Right atrium auricular region (tissue), 2 donors: ENCODE measurements around the gene XPR1. TPM values are rescaled to one million over a fixed set of nuclear protein-coding genes. Genes with fewer than 3 reads are reported as not detected.

Experiments used
- DNase-seq: peaks from one replicate; pipeline ENCODE4 v3.0.0-alpha.2; 2019; ENCODE audit warnings: low spot score
- H3K27ac ChIP-seq, 2 donors: fragments of 200-600 bp; sonication (generic); 1 replicate in 1 of 2; 2 replicates in 1 of 2; pipeline ENCODE4 v1.5.1; 2016 to 2019
- H3K27me3 ChIP-seq, 2 donors: fragments of 200-600 bp; sonication (generic); one replicate each; pipeline versions ENCODE4 v1.5.1 to v1.6.0; 2017 to 2019
- H3K36me3 ChIP-seq: fragments of 200-600 bp; sonication (generic); one replicate; pipeline ENCODE4 v1.5.1; 2016
- H3K4me1 ChIP-seq, 2 donors: fragments of 200-600 bp; sonication (generic); one replicate each; pipeline versions ENCODE4 v1.5.1 to v1.6.0; 2017 to 2019
- H3K4me3 ChIP-seq, 2 donors: fragments of 200-600 bp; sonication (generic); 1 replicate in 1 of 2; 2 replicates in 1 of 2; pipeline ENCODE4 v1.5.1; 2017 to 2019; ENCODE audit warnings: mild to moderate bottlenecking in 1 of 2, moderate library complexity in 1 of 2
- H3K9me3 ChIP-seq, 2 donors: fragments of 200-600 bp; sonication (generic); one replicate each; pipeline ENCODE4 v1.5.1; 2019
- total RNA-seq, 2 donors: library from RNA; depleted of rRNA; stranded (reverse); fragments of >200 nt; gene quantifications; one replicate each; pipeline ENCODE4 v1.1.0, GENCODE V29; 2016
- TF ChIP-seq, protein P1 (sequence below), 2 donors: fragments of 200-600 bp; sonication (generic); IDR thresholded peaks; one replicate each; pipeline ENCODE4 v1.5.1; 2019; ENCODE audit warnings: antibody characterized with exemption in 2 of 2

XPR1 gene
- total RNA-seq, 2 donors from 2014 or later = 30.0 to 53.0 TPM

DNA sequence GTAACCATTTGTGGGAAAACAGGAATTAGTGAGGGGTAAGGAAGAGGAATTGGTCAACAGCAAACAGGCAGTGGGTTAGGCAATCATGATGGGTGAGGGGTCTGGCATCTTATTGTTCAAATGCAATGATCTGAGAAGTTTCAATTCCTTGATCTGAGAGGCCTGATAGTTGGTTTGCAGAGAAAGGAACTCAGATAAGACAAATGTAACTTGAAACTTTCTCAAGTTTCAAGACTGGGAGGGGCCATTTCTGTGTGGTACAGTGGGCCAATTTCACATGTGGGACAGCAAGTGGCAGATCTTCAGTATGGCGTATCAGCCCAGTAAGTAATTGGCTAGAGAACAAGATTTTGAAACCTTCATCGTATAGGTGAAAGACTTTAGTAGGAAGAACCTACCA lies 102.5 kb downstream of the XPR1 start:
- TF ChIP-seq, protein P1, sequence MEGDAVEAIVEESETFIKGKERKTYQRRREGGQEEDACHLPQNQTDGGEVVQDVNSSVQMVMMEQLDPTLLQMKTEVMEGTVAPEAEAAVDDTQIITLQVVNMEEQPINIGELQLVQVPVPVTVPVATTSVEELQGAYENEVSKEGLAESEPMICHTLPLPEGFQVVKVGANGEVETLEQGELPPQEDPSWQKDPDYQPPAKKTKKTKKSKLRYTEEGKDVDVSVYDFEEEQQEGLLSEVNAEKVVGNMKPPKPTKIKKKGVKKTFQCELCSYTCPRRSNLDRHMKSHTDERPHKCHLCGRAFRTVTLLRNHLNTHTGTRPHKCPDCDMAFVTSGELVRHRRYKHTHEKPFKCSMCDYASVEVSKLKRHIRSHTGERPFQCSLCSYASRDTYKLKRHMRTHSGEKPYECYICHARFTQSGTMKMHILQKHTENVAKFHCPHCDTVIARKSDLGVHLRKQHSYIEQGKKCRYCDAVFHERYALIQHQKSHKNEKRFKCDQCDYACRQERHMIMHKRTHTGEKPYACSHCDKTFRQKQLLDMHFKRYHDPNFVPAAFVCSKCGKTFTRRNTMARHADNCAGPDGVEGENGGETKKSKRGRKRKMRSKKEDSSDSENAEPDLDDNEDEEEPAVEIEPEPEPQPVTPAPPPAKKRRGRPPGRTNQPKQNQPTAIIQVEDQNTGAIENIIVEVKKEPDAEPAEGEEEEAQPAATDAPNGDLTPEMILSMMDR (IDR thresholded peaks at IDR 0.05) = no peak
- no peak for DNase-seq
- no peak overlapping the region for H3K4me3 ChIP-seq
- no peaks in the 10 kb centered on the region for H3K36me3 ChIP-seq
- H3K9me3 ChIP-seq = peaks cover 0 to 23% of the 10 kb centered on the region in 2 donors
- H3K4me1 ChIP-seq = no peaks in the 10 kb centered on the region
- no peak overlapping the region for H3K27ac ChIP-seq
- H3K27me3 ChIP-seq = no peaks in the 10 kb centered on the region

DNA sequence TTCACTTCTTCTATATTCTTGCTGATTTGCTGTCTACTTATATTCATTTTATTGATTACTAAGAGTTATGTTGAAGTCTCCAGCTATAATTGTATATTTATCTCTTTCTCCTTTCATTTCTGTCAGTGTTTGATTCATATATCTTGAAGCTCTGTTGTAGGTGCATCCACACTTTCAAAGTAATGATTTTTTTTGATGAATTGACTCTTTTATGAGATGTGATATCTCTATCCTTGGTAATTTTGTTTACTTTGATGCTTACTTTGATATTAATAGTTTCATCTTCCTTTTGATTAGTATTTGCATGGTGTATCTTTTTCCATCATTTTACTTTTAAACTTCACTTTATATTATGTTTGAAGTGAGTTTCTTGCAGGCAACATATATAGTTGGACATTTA lies 110.8 kb downstream of the XPR1 start:
- no peak overlapping the region for H3K27ac ChIP-seq
- no peaks in the 10 kb centered on the region for H3K27me3 ChIP-seq
- H3K4me3 ChIP-seq = no peak overlapping the region
- TF ChIP-seq, protein P1 (IDR thresholded peaks at IDR 0.05) = no peak
- no peaks in the 10 kb centered on the region for H3K36me3 ChIP-seq
- no peak for DNase-seq
- peaks cover 0 to 15% of the 10 kb centered on the region in 2 donors for H3K9me3 ChIP-seq
- H3K4me1 ChIP-seq = no peaks in the 10 kb centered on the region

DNA sequence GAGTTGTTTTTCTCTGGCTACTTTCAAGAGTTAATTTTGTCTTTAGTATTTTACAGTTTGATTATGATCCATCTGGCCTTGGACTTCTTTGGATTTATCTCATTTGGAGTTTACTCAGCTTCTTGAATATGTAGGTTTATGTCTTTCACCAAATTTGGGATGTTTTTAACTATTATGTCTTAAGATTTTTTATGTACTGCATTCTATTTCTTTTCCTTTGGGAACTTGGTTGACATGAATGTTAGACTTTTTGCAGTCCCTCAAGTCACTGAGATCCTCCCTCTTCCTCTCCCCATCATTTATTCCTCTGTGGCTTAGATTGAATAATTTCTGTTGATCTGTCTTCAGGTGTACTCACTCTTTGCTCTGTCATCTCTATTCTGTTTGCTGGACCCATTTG lies 112.0 kb downstream of the XPR1 start:
- Histone ChIP-seq H3K27me3 (no peaks in the 10 kb centered on the region), H3K27ac (no peak overlapping the region), H3K4me3 (no peak overlapping the region), H3K4me1 (no peaks in the 10 kb centered on the region), H3K36me3 (no peaks in the 10 kb centered on the region), H3K9me3 (peaks cover 0 to 15% of the 10 kb centered on the region in 2 donors)
- no peak for DNase-seq
- TF ChIP-seq, protein P1 (IDR thresholded peaks at IDR 0.05) = no peak

DNA sequence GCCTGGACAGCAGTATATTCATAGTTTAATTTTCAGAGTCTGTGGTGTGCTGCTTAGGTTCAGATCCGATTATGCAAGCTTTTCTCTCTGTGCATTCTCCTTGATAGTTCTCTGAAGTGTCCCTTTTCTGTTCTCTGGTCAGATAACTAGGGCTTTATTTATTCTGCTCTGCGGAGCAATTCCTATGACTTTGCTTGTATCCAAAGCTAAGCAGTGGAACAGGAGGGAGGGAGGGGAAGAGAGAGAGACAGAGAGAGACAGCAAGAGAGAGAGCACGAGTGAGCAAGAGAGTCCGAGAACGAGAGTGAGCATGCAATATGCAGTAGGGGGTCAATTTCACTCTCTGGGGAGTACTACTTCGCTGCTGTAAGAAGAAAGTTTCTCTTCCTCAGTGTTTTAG lies 113.3 kb downstream of the XPR1 start:
- no peaks in the 10 kb centered on the region for H3K4me1 ChIP-seq
- H3K27ac ChIP-seq = no peak overlapping the region
- no peaks in the 10 kb centered on the region for H3K36me3 ChIP-seq
- H3K9me3 ChIP-seq = peaks cover 0 to 15% of the 10 kb centered on the region in 2 donors
- no peak overlapping the region for H3K4me3 ChIP-seq
- DNase-seq = no peak
- no peaks in the 10 kb centered on the region for H3K27me3 ChIP-seq
- TF ChIP-seq, protein P1 (IDR thresholded peaks at IDR 0.05) = no peak

DNA sequence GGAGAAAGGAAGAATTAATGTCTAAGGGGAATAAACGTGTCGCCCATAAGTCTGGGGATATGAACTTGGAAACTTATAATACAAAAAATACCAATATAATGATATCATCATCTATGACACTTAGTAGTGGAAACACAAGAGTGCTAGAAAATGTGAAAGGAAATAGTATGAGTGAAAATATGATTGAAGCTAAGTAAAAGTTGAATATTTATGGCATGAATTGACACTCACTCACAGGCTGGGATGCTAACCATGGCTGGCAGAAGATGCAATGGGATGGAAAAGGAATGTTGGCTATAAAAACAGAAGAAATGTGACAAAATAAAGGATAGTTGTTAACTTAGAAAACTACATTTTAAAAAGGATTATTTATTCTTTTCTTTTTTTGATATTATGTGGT lies 120.1 kb downstream of the XPR1 start:
- H3K27ac ChIP-seq = no peak overlapping the region
- DNase-seq = no peak
- H3K4me1 ChIP-seq = no peaks in the 10 kb centered on the region
- H3K27me3 ChIP-seq = no peaks in the 10 kb centered on the region
- H3K36me3 ChIP-seq = no peaks in the 10 kb centered on the region
- TF ChIP-seq, protein P1 (IDR thresholded peaks at IDR 0.05) = no peak
- H3K9me3 ChIP-seq = no peaks in the 10 kb centered on the region
- no peak overlapping the region for H3K4me3 ChIP-seq

GRCh38 chr1:180754453-180754852 lies 122.6 kb downstream of the XPR1 start:
- Histone ChIP-seq H3K9me3 (no peaks in the 10 kb centered on the region), H3K27ac (no peak overlapping the region), H3K36me3 (no peaks in the 10 kb centered on the region), H3K4me1 (no peaks in the 10 kb centered on the region), H3K27me3 (no peaks in the 10 kb centered on the region), H3K4me3 (no peak overlapping the region)
- no peak for DNase-seq
- TF ChIP-seq, protein P1 (IDR thresholded peaks at IDR 0.05) = no peak
